HG02610 (cell line): ENCODE data around the gene KRT12.

ENCODE experiments used
- ATAC-seq: cut with Tn5 transposase; IDR thresholded peaks from one replicate; pipeline ENCODE4 v1.9.1; 2021; ENCODE audit warnings: mild to moderate bottlenecking, moderate library complexity; ENCODE audit not compliant: unreplicated experiment

Gene KRT12

DNA sequence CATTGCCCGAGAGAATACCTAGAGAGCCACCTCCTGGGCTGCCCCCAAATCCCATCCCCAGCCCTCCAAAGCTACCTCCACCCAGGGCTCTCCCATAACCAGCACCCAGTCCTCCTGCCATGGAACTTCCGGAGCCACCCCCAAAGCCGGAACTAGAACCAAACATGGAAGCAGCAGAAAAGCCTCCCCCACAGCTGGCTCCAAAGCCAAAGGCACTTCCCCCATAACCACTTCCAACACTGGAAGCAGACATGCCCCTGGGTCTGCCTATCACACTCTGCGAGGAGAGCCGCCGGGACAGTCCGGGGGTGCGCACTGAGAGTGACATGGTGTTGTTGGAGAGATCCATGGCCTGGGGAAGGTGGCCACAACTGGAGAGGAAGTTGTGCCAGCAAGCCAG, at the start of gene KRT12:
KRT12 (minus strand) TSS at position 386 of the 400 bp plus-strand sequence; CDS start at position 349, 37 bp downstream.
- ATAC-seq: no peak

DNA sequence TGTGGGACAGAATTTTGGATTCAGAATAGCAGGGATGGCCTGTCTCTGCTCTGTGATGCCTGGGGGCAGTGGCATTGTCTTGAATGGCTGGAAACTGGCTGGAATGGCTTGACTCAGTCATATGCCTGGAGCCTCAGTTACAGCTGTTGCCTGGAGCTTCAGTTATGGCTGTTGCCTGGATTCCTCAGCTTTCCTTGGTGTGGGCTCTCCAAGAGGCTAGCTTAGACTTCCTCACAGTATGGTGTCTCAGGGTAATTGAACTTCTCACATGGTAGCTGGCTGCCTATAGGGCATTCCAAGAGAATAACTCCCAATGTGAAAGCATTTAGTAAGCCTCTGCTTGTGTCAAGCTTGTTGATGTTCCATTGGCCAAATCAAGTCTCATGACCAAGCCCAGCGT, 49.3 kb upstream of the KRT12 start:
- ATAC-seq: no peak

DNA sequence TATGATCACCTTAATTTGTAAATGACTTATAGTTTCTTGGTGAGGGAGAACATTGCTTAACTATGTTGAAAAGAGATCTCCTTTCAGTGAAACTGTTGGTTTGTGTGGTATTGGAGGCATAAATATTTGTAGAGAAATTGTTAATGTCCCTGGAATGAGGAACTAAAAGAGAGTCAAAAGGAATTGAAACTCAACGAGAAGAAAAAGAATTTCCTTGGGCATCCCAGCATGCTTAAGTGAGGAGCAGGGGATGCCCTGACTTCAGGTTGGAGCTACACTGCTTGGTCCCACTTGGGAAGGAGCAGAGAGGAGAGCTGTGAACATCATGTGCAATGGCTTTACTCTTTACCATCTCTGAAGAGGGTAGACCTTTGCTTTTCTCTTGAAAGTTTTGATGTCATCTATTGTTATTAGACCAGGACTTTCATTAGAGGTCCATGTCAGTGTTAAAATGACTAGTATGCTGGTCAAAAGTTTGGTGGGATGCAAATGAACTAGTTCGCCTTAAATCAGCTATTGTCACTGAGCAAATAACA, 48.8 kb upstream of the KRT12 start:
- peak; percentile 65 for ATAC-seq

DNA sequence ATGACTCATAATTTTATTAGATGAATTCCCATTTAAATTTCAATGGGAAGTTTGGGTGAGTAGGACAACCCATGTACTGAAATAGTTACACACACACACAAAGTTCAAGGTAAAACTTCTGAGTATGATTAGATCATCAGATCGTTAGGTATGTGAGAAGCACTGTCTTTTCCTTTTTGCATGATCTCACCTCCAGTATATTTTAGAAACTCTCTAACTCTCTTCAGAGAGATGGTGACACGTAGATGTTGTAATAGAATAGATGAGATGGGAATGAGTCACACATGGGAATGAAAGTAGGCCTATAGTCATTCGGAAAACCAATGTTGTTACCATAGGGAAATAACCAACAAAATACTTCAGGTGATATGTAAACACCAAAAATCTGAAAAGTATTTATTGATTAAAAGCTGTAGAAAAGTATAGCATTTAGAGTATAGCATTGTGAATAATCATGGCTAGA, 48.2 kb upstream of the KRT12 start:
- ATAC-seq: peak; percentile 70

DNA sequence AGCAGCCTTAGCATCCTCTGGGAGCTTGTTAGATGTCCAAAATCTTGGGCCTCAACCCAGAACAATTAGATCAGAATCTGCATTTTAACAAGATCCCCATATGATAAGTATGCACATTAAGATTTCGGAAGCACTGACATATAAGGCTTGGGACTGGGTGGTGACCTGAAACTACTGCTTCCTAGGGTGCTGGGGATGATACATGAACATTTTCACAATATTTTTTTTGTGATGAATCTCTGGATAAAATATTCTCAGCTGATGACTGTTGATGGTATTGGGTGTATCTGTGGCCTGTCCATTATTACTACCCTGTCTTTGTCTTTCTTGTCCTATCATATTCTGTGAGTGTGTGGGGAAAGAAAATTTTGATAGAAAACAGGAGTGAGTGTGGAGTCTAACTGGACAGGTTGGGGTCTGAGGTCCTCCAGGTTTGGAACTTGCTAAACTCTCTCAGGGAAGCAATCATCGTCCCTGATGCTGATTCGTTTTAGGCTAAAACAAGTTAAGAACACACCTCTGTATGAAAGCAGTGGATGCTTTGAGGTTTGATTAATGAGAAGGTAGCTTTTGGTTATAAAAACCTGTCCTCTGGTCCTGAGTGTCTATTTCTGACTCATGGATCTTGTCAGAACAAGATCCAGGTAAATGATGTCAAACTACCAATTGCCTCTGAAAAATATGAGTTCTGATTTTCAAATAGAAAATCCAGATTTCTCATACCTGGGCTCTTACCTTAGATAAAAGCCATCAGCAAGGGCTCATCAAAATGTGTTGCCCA, 47.2 kb upstream of the KRT12 start:
- ATAC-seq: no peak

DNA sequence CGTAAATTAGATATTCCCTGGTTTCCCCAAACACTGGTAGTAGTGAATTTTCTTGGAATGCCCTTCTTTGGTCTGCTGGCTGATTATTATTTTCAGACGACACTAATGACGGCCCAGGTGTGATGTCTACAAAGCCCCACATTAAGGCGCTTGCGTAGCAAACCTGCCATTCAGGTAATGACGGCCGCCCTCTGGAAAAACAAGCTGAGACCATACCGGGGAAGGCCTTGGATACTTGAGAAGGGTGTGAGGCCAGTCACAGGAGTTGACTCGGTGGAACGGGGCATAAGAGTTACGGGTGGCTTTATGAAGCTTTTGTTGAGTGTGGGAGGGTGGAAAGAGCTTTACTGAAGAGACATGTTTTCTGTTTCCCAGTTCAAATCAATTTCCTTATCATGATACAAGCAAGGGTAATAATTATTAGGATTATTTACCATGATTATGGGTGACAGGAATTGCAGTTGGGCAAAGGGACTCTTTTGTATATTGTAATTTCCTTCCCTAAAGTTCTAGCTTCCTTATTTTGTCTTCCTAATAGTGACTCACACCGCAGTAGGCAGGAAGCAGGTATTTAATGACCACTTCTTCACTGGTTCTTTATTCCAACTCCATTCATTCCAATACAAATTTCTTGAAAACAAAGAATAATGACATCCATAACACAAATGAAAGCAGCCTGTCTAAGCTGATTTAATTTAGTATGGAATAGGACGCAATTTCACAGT, 45.6 kb upstream of the KRT12 start:
- ATAC-seq: no peak

DNA sequence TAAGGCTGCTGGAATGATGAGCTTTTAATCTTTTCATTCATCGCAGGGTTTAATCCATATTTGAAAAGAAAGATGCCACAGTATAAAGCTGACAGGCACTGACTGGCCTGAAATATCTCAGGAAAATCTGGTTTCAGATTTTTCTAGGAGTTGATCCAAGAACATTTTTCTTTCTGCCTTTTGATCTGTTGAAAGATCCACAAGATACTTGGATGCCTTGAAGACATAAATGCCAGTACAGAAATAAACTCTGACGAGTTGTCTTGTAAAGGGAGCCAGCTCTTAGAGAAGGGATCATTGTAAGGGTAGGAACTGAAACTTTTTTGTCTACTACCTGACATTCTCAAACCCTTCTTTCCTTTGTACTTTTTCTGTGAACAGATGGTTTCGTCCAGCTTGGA, 43.4 kb upstream of the KRT12 start:
- no peak for ATAC-seq

DNA sequence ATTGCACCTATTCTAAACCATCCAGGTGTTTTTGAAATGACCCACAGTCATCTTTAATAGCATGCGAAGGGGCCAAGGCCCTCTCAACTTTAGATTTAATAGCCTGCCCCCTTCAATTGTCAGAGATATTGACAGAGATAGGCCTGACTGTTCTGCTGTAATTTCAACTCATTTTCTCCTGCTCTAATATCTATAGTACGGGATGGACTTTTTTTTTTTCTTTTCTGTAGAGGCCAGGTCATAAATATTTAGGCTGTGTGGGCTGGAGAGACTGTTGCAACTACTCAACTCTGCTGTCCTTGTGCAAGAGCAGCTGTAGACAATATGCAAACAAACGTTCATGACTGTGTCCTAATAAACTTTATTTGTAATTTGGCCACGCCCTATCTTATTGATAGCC, 42.7 kb upstream of the KRT12 start:
- ATAC-seq: no peak

DNA sequence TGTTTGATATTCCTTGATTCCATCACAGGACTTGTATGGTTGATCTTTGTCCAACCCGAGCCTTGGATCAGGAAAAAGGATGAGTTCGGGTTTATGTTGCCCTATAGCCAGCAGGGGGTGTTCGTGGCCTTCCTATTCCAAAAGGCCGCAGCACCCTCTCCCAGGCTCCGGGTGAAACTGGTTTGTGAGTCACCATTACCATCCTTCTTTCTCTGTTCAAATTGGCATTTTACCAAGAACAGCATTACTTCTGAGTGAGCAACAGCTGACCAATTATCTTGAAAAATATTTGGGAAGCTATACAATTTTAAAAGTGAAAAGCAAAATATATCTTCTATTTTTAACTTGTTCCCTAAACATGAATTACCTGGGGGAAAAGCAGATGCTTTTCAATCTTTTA, 42.3 kb upstream of the KRT12 start:
- ATAC-seq: no peak

DNA sequence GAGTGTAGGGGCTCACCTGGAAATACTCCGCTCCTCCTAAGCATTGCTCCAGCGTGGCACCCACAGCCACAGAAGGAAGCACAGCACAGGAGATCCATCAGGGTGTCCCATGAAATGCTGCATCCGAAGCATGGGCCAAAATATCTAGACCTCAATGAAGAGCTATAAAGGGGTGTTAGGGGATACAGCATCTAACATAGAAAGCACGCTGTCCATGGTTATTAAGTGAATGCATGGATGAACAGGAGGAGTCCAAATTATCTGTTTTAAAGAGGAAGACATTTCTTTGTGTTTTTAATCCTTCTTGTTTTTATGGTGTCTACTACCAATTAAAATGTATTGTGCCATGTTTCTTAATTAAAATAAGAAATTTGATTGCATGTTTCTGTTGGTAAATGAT, 39.6 kb upstream of the KRT12 start:
- ATAC-seq: no peak

DNA sequence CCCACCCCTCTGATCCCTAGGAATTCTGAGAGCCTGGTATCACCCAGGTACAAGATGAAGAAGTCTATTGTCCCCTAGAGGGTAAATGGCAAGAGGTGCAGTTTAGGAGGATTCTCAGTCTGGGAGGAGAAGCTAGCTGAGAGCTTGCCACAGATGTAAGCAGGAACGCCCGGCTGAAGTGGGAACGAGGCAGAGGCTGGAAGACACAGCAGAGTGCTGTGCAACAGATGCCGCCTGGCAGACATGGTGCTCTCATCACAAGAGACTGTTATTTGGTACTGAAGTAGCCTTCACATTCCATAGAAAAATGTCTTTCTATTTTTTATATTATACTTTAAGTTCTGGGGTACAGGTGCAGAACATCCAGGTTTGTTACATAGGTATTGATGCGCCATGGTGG, 38.3 kb upstream of the KRT12 start:
- no peak for ATAC-seq

DNA sequence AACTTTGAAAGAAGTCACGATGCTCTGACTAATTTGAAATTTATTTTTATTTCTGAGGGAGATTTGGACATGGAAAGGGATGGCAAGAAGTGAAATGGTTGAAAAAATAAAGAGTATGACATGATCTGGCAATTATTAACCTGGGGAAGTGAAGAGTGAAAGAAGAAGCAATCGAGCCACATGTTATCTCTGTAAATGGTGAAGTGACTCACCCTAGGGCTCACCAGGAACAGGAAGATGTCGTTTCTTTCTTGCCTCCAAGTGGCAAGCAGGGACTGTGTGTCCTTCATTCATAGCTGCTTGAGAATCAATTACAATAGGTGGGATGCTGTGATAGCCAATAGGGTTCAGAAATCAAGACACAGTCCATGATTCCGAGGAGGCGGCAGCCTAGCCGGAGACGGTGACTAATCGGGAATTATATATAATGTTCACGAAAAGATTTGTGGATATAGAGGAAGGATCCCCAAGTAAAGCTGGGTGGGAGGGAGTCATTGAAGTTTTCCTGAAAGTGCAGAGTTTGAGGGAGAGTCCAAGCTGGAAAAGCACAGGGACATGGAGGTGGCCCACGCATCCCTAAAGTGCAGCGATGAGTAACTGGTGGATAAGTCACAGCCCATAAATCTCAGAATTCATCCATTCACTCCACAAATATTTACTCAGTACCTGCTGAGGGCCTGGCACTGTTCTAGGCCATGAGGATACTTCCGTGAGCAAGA, 36.3 kb upstream of the KRT12 start:
- no peak for ATAC-seq

DNA sequence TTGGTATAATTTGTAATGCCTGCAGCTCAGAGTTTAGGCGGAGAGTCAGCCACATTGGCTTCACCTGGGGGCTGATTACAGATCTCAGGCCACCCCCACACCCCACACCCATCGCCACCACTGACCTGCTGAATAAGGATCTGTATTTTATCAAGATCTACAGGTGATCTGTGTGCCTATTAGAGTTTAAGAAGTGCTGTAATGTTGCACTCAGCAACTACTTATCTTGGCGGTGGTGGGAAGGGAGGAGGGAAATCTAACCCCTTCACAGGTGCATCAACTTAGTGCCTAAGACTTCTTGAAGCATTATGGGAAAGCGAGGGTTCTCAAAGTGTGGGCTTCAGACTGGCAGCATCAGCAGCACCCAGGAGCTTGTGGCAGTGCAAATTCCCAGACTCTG, 35.5 kb upstream of the KRT12 start:
- no peak for ATAC-seq

DNA sequence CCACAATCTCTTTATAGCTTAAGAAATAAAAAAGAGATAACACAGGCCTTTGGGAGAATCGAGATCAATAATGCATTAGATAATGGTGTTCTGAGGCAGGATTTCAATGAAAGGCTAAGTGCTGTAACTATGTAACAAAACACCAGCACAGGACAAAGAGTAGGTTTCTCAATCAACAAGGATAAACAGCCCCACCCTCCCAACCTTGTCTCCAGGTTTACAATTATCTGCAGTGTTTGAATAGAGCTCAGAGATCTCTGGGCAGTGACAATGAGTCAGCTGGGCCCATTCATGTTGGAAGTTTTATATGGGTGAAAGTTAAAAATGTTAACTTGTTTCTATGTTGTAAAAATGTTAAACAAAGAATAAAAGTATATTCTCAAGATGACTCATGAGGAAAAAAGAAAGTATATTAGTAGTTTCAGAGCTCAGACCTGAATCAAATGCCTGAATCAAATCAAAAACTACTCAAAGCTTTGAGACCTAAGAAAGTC, 35.0 kb upstream of the KRT12 start:
- no peak for ATAC-seq

DNA sequence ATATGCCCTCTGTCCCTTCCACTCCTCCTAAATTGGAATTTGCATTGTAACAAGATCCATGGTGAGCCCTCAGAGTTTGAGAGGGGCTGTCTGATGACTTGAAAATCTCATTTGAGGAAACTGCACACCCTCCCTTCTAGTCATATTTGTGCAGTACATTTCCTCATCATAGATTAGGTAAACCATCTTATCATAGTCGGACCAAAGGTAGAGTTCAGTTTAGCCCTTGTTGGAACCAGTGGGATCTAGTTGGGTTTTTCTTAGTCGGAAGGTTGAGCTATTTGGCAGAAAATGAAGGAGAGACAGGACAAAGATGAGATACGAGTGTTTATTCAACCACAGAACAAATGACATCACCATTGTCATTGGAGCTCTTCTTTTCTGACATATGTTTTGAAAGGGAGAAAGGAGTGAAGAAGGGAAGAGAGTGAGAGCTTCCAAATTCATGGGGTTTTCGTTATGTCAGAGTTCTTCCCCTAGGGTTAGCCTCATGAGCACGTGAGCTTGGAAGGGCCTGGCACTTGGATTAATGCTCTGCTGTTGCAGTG, 33.9 kb upstream of the KRT12 start:
- ATAC-seq: no peak

DNA sequence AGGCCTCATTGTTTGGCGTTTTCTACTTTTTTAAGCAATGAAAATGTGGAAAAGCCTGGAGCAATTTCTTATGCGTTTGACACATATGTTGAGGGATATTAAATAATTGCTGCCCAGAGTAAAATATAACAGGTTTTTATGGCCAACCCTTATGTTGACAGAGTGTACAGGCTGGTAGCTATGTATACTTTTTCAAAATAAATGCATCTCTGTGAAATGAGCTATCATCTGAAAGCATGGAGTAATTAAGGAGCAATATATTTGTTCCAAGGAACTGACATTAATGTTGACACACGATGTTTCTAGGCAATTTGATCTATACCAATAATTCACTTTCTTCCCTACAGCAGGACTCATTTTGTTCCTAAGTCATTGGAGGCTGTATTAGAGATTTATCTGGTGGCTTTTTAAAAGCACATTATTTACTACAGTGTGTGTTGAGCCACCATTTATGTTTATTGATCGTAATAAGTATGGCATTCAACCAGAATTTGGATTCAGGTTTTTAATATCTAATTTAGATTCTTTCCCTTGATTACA, 30.0 kb upstream of the KRT12 start:
- ATAC-seq: no peak

DNA sequence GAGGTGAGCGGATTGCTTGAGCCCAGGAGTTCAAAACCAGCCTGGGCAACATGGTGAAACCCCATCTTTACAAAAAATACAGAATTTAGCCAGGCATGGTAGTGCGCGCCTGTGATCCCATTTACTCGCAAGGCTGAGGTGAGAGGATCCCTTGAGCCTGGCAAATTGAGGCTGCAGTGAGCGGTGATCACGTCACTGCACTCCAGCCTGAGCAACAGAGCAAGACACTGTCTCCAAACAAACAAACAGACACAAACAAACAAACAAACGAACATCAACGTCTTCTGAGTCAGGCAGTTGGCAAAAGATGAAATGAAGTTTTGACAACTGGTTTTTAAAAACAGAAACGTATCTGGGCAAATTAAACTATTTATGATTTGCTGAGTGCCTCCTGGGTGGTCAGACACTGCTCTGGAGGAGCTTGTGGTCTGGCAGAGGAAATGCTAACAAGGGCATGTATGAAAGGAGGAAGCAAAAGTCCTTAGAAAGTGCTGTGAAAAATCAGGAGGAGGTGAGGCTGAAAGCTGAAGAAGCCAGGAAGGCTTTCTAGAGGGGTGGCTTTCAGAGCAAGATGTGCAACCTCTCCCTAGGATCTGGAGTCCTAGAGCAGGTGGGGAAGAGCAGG, 28.2 kb upstream of the KRT12 start:
- ATAC-seq: no peak

DNA sequence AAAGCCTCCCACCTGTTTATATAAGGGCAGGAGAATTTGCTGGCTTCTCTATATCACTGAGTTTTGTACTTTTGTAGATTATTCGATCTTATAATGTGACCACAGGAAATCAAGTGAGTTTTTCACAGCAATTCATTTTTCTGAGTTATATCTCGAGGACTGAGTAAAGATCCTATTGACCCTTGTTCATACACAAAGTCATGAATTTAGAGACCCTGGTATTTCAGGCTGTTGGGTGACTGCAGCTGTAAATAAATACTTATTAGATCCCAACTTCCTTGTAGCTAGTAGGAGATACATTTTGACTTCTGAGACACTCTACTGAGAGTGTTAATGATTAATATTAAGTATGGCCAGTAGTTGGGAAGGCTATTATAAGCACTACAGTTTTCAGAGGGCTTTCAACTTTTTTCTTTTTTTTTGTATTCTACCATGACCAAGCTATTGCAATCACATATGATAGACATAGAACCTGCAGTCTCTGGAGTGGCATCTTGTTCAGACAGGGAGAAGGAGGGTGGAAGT, 21.2 kb upstream of the KRT12 start:
- no peak for ATAC-seq

DNA sequence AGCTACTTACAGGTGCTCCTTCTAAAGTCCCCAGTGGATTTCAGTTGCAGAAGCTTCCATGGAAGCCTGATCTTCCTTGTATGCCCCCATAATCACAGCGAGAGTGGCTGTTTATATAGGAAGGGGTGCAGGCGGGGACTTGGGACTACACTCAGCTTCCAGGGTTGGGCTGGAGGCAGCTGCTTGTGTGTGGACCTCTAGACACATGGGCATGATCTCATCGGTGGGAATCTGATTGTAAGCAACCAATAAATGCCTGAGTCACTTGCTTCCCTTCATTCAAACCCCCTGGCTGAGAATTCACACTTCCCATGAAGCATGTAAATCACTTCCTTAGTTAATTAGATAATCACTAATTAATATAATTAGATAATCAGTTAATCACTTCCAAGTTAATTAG, 19.1 kb upstream of the KRT12 start:
- no peak for ATAC-seq
